GM19467 (cell line): ENCODE measurements around the gene SHPK.
"Not testable (repeated sequence)": the region's sequence is repeated elsewhere in the genome, so short reads cannot be mapped to it uniquely, and the experiment has no call there.

Experiments
- ATAC-seq: cut with Tn5 transposase; IDR thresholded peaks from one replicate; pipeline ENCODE4 v1.9.1; 2021; ENCODE audit warnings: mild to moderate bottlenecking, moderate library complexity; ENCODE audit not compliant: unreplicated experiment

SHPK gene

GRCh38 chr17:3592216-3592860 is 43.7 kb downstream of the SHPK start:
- no peak for ATAC-seq

GRCh38 chr17:3590768-3591167 is 45.3 kb downstream of the SHPK start:
- ATAC-seq = no peak

GRCh38 chr17:3590231-3590630 is 45.8 kb downstream of the SHPK start:
- no peak for ATAC-seq

- no peak for ATAC-seq
Observed at GRCh38 chr17:3589784-3590183, 46.3 kb downstream of the SHPK start.

- no peak for ATAC-seq
Observed at GRCh38 chr17:3585826-3586225, 50.2 kb downstream of the SHPK start.

- no peak for ATAC-seq
Observed at GRCh38 chr17:3583456-3583855, 52.6 kb downstream of the SHPK start.

GRCh38 chr17:3582915-3583314 is 53.1 kb downstream of the SHPK start:
- no peak for ATAC-seq

GRCh38 chr17:3578667-3579066 is 57.4 kb downstream of the SHPK start:
- ATAC-seq = not testable (repeated sequence)

GRCh38 chr17:3576970-3577369 is 59.1 kb downstream of the SHPK start:
- no peak for ATAC-seq

GRCh38 chr17:3575511-3575910 is 60.5 kb downstream of the SHPK start:
- no peak for ATAC-seq

GRCh38 chr17:3574231-3574630 is 61.8 kb downstream of the SHPK start:
- no peak for ATAC-seq

GRCh38 chr17:3573246-3574100 is 62.6 kb downstream of the SHPK start:
- no peak for ATAC-seq

GRCh38 chr17:3572231-3572630 is 63.8 kb downstream of the SHPK start:
- no peak for ATAC-seq

- no peak for ATAC-seq
Observed at GRCh38 chr17:3571043-3571900, 64.8 kb downstream of the SHPK start.

- ATAC-seq = no peak
Observed at GRCh38 chr17:3569534-3570137, 66.4 kb downstream of the SHPK start.

GRCh38 chr17:3566551-3566950 is 69.5 kb downstream of the SHPK start:
- no peak for ATAC-seq

- no peak for ATAC-seq
Observed at GRCh38 chr17:3565143-3565542, 70.9 kb downstream of the SHPK start.

- ATAC-seq = not testable (repeated sequence)
Observed at GRCh38 chr17:3564241-3564640, 71.8 kb downstream of the SHPK start.

- ATAC-seq = no peak
Observed at GRCh38 chr17:3559270-3559645, 76.8 kb downstream of the SHPK start.

GRCh38 chr17:3558603-3559269 is 77.3 kb downstream of the SHPK start:
- ATAC-seq = peak; percentile 77
